ENCODE measurements around the gene COX7A2. TPM values are rescaled to one million over a fixed set of nuclear protein-coding genes. Genes with fewer than 3 reads are reported as not detected.

The COX7A2 gene
- total RNA-seq, 1 donor, result 49.3 TPM

GRCh38 chr6:75268988-75269354, 25.4 kb upstream of the COX7A2 start:
- no peak for DNase-seq (ENCODE audit: low read depth in 2 of 3, low spot score in 2 of 3)

- DNase-seq (ENCODE audit: low read depth in 2 of 3, low spot score in 2 of 3), result no peak
Observed at GRCh38 chr6:75268121-75268987, 24.8 kb upstream of the COX7A2 start.

- no peak for DNase-seq (ENCODE audit: low read depth in 2 of 3, low spot score in 2 of 3)
Observed at GRCh38 chr6:75267461-75267860, 23.9 kb upstream of the COX7A2 start.

- DNase-seq (ENCODE audit: low read depth in 2 of 3, low spot score in 2 of 3), result peak in 2 of 3 donors; percentile 38 to 68
Observed at GRCh38 chr6:75266716-75267291, 23.2 kb upstream of the COX7A2 start.

- DNase-seq (ENCODE audit: low read depth in 2 of 3, low spot score in 2 of 3), result no peak
Observed at GRCh38 chr6:75263401-75263750, 19.8 kb upstream of the COX7A2 start.

- DNase-seq (ENCODE audit: low read depth in 2 of 3, low spot score in 2 of 3), result no peak
Observed at GRCh38 chr6:75262716-75263400, 19.3 kb upstream of the COX7A2 start.

- DNase-seq (ENCODE audit: low read depth in 2 of 3, low spot score in 2 of 3), result no peak
Observed at GRCh38 chr6:75261299-75261698, 17.7 kb upstream of the COX7A2 start.

- no peak for DNase-seq (ENCODE audit: low read depth in 2 of 3, low spot score in 2 of 3)
Observed at GRCh38 chr6:75257343-75258087, 13.9 kb upstream of the COX7A2 start.

GRCh38 chr6:75250552-75250951, 7.0 kb upstream of the COX7A2 start:
- no peak for DNase-seq (ENCODE audit: low read depth in 2 of 3, low spot score in 2 of 3)

GRCh38 chr6:75249837-75250236, 6.2 kb upstream of the COX7A2 start:
- DNase-seq (ENCODE audit: low read depth in 2 of 3, low spot score in 2 of 3), result no peak

GRCh38 chr6:75246386-75246785, 2.8 kb upstream of the COX7A2 start:
- no peak for DNase-seq (ENCODE audit: low read depth in 2 of 3, low spot score in 2 of 3)

- DNase-seq (ENCODE audit: low read depth in 2 of 3, low spot score in 2 of 3), result peak in 1 of 3 donors; percentile 14
Observed at GRCh38 chr6:75244063-75244584, 523 bp upstream of the COX7A2 start.

GRCh38 chr6:75236630-75237029, 7.0 kb downstream of the COX7A2 start:
- DNase-seq (ENCODE audit: low read depth in 2 of 3, low spot score in 2 of 3), result no peak

- no peak for DNase-seq (ENCODE audit: low read depth in 2 of 3, low spot score in 2 of 3)
Observed at GRCh38 chr6:75235271-75235670, 8.3 kb downstream of the COX7A2 start.

GRCh38 chr6:75234126-75234865, 9.3 kb downstream of the COX7A2 start:
- no peak for DNase-seq (ENCODE audit: low read depth in 2 of 3, low spot score in 2 of 3)

GRCh38 chr6:75233092-75233615, 10.4 kb downstream of the COX7A2 start:
- DNase-seq (ENCODE audit: low read depth in 2 of 3, low spot score in 2 of 3), result no peak

- DNase-seq (ENCODE audit: low read depth in 2 of 3, low spot score in 2 of 3), result peak in 2 of 3 donors; percentile 16 to 23
Observed at GRCh38 chr6:75230484-75231325, 12.9 kb downstream of the COX7A2 start.

- DNase-seq (ENCODE audit: low read depth in 2 of 3, low spot score in 2 of 3), result no peak
Observed at GRCh38 chr6:75224303-75224926, 19.2 kb downstream of the COX7A2 start.

- no peak for DNase-seq (ENCODE audit: low read depth in 2 of 3, low spot score in 2 of 3)
Observed at GRCh38 chr6:75223428-75223827, 20.2 kb downstream of the COX7A2 start.

All from hematopoietic multipotent progenitor cell (in vitro differentiated cells).